ENCODE measurements around the gene DDB1.

The DDB1 gene

DNA sequence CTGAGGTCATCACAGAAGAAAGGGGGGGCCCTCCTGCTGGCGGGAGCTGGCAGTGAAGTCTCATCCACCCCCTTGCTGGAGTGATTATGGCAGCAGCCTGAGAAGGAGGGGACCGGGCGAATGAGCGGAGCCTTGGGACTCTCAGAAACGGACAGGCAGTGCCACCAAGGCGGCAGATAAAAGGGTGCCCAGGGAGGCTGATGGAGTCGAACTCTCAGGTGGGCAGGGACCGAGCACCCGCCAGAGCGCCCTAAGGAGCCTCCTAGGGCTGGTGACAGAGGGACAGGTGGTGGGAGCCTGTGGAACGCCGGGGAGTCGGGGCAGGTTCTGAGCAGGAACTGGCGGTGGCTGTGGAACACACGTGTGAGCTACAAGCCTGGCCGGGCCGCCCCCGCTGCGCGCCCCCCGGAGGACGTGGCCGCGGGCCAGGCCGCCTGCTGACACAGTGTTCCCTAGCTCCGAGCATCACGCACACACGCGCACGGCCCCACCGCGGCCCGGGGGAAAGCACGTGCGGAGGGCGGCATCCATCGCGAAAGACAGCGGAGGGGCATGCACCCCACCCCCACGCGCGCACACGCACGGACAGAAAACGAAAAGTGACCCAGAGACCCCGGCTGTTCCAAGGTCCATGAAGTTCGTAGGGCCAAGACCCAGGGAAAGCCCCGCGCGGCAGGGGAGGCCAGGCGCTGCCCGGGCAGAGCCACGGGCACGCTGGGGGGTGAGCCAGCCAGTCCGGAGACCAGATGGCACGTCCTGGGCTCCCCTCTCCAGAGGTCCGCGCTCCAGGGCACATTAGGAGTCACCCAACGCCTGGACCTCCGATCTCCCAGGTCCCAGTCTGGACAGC lies 38.8 kb downstream of the DDB1 start:
- DNase-seq, result peak; percentile 41

DNA sequence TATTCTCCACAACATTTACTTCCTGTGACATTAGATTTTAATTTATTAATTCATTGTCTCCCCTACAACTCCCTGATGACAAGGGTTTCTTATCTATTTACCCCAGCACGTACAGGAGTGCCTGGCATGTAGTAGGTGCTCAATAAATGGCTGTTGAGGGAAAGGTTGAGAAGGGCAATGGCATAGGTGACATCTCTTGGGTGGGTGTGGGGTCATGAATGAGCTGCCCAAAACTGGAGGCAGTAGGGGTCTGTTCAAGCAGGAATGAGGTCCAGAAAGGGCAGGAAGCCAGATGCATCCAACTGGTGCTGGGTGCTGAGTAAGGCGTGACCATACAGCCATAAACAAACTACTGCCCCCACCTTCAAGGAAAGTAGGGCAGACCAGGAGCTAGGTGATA lies 40.5 kb downstream of the DDB1 start:
- DNase-seq, result no peak

DNA sequence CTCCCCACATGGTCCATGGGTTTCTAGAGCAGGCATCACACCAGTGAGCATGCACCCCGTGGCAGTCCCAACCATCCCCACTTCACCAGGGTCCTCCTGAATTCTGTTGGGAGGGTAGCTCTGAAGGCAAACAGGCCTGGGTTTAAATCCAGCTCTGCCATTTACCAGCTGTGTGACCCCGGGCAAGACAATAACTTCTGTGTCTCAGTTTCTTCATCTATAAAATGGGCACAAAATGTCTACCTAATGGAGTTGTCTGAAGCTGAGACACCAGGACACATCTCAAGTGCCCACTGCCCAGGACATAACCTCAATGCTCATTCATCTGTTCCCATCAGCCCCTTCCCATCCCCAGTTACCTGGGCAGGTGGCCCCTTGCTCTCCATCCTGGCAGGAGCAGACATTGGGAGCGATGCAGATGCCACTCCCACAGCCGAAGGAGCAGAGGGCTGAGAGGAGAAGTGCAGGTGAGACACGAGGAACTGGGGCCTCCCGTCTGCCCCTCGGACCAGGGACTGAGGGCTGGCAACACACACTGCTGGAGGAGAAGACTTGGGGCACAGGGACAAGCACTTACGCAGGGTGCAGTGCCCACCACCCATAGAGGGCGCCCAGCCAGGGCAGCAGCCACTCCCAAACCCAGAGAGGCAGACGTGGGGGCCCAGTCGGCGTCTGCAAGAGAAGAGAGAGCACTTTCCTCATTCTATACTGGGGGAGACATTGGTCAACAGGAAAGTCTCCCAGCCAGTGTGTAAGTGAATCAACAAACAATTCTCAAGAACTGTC lies 41.8 kb downstream of the DDB1 start:
- DNase-seq, result no peak

DNA sequence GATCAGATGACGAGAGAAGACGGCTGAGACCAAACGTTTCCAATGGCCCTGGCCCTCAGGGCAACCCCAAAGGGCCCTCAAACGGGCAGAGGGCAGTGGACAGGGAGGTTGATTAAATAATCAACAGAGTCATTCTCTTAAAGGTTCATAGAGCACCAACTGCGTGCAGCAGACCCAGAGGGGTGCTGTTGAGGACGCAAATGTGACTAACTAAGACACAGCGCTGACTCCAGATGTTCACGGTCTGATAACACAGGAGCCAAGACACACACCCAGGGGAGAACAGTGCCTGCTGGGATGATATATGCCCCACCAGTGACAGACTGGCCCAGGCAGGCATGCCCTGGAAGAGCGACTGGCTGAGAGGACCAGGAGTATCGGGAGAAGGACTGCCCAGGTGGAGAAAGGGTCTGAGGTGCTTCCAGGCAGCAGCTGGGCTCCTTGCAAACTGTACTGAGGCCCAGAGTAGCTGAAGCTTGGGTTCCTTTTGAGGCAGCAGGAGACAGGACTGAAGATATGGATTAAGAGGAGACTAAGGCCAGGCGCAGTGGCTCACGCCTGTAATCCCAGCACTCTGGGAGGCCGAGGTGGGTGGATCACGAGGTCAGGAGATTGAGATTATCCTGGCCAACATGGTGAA lies 45.4 kb downstream of the DDB1 start:
- no peak for DNase-seq

DNA sequence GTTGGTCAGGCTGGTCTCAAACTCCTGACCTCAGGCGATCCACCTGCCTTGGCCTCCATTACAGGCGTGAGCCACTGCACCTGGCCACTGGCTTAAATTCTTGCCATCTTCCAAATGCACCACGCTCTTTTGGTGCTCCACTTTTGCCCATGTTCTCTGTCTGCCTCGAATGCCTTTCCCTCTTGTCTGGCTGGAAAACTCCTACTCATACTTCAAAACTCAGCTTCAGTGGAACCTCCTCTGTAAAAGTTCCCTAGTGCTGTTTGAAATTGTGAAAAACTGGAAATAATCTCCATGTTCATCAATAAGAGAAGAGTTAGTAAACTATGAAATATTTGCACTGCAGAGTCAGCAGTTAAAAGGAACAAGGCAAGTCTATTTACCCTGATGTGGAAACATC lies 49.3 kb downstream of the DDB1 start:
- no peak for DNase-seq

DNA sequence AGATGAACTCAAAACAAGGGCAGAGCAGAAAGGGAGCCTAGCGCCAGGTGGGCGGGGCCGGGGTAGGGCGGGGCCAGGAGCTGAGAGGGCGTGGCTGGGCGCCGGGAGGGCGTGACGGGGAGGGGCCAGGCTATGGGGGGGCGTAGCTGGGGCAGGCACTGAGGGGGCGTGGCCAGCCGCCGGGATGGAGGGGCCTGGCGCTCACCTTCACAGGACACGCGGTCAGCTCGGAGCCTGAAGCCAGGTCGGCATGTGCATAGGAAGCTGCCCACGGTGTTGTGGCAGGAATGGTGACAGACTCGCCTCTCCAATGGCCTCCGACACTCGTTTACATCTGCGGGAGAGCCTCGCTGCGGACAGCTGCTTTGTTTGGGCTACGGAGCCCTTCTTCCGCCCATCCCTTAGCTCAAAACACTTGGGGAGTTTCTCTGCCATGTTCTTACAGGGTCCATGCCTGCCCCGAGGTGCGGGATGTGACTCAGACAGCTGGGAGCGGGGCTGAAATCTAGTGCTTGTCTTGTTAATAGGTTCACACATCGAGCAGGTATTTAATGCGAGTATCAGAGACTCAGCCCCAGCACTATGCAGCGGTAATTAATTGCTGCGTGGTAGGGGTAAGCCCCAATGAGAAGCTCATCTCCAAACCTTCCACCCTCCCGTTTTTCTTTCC lies 51.2 kb downstream of the DDB1 start:
- DNase-seq, result no peak

DNA sequence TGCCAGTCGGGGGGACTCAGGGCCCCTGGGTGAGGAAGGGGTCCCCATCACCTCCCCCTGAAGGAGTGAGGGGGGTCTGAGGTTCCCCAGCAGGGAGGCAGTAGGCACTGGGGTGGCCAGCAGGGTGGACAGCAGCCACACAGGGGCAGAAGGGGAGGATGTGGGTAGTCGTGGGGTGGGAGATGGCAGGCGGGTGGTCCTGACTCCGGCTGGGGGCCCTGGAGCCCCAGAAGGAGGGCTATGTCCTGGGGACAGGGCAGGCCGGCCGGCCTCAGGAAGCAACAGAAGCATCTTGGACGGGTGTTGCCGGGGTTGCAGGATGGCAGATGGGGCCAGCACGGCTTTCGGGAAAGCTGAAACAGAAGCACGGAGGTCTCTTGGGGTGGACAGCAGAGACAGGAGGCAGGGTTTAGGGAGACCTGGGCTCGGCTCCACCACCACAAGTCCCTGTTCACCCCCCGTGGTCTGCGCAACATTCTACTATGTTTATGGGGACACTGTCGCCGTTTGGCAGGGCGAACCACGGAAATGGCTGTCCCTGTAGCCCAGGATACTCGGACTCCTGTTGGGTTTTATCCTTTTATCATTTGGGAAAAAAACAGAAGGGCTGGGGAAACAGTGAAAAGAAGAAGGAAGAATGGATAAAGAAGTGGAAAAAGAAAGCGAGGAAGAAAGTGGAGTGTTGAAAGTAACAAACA lies 51.9 kb downstream of the DDB1 start:
- no peak for DNase-seq

DNA sequence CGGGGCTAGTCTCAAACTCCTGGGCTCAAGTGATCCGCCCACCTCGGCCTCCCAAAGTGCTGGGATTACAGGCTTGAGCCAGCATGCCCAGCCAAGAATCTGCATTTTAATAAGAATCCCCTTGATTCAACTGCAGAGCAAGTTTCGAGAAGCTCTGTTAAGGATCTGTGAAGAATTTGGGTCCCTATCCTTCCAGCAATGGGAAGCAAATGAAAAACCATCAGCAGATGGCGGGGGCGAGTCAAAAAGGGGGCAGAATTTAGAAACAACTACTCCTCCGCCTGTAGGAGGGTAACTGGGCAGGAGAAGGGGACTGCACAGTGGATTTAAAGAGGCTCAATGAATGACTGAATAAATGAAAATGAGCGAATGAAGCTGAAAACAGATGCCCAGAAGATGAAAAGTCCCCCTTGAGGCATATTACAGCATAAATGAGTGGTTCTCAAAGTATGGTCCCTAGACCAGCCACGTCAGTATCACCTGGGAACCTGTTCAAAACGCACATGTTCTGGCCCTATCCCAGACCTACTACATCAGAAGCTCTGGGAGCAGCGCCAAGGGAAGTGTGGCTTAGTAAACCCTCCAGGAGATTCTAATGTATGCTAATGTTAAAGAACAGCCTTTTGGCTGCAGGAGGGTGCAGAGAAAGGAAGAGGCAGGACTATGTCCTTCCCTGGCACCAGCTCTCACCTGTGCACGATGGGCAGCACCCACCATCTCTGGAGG lies 52.8 kb downstream of the DDB1 start:
- peak; percentile 43 for DNase-seq

DNA sequence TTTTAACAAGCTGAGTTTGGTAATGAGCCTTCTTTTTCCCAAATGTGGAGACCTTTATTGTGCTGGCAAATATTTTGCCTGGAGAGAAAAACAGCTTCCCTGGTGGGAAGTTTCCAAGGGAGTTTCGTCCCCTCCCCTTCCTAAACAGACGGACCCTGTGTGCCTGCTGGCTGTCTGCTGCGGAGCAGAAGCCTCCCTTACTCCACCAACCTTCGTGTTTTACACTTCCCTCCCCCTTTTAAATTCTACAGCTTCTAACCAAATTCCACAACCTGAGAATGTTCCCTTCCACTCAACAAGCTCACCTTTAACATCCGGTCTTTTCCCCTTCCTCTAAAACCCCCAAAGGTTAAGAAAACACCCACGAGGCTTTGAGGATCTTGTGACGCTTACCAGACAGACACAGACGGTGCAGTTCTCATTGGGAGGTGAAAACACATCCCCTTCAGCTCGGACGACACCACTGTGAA lies 54.9 kb downstream of the DDB1 start:
- DNase-seq, result no peak

DNA sequence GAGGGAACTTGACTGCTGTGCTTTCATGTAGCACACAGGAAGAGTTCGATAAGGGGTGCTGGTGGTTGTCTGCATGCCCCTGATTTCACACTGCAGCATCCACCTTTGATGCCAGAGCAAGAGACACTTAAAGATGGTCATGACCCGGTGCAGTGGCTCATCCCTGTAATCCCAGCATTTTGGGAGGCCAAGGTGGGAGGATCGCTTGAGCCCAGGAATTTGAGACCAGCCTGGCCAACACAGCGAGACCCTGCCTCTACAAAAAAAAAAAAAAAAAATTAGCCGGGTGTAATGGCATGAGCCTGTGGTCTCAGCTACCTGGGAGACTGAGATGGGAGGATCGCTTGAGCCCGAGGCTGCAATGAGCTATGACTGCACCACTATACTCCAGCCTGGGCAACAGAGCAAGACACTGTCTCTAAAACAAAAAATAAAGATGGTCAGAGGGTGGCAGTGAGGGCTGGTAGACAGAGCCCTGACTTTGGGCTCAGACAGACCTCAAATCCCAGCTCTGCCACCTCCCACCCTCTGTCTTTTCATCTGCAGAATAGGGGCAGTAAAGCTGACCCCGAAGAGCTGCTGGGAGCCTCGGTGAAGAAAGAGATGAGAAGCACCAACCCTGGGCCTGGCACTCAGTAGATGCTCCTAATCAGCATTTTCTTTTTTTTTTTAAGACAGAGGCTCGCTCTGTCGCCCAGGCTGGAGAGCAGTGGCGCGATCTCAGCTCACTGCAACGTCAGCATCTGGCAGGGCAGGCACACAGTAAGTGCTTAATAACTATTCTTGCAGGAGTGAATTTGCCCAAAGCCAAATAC lies 55.5 kb downstream of the DDB1 start:
- DNase-seq, result no peak

DNA sequence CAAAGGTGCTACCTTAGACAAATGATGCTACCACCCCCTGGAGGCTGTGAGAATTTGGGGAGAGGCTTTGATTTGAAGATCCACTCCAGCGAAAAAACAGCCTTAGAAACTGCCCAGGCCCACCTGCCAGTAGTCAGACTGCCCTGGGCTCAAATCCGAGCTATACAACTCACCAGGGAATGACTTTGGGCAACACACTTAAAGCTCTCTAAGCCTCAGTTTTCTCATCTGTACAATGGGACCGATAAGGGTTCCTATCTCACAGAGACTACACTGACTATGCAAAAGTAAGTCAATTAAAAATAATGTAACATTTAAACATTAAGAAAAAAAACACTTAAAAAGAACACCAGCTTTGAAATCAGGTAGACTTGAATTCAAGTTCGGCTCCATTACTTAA lies 57.7 kb downstream of the DDB1 start:
- DNase-seq, result no peak

DNA sequence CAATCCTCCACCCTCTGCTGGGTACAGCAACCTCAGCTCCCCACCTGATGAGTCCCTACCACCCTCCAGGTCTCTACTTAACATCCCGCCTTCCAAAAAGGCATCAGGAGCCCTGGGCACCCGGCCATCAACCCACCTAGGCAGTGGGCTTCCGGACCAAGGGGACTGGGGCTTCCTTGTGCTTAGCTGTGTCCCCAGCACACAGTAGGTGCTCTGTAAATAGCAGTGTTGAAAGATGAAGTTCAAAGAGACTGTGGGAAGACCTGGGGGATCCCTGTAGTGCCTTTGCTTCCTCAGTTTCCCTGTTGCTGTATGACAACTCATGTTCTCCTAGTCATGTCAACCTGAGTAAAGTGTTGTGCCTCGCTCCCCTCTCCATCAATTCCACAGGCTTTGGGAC lies 58.8 kb downstream of the DDB1 start:
- no peak for DNase-seq

DNA sequence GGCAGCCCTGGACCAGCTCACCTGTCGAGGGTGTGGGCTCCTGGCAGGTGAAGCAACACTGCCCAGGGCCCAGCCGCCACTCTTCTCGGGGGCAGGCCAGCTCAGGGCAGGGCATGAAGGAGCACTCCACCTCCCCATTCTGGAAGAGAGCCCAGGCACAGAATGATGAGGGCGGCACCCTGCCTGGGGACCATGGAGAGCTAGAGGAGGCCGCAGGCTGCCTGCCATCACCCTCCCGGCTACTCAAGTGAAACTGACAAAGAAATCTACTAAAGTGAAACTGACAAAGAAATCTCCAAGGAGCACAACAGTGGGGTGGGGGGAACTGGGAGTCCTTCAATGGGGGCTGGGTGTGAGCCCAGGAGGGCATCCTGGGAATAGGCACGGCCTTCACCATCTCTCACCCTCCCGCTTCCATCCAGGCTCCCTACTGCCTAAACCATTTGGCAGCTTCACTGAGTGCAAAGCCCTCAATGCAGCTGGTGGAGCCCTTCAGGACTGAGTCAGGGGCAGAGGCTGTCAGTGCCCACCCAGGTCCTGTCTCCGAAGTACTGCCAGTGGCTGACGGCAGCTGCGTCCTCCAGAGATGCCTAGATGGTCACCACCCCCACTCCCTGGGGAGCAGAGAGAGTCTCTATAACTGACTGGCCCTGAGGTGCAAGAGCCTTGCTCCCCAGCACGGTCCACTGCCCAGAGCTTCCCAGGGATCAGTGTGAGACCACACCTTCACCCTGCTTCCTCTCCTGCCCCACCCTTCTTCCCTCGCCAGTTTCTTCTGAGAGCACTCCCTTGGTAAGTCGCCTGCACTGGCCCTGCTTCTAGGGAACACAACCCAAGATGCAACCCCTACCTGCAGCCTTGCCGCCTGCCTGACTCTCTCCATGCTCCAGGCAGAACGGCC lies 59.5 kb downstream of the DDB1 start:
- no peak for DNase-seq

DNA sequence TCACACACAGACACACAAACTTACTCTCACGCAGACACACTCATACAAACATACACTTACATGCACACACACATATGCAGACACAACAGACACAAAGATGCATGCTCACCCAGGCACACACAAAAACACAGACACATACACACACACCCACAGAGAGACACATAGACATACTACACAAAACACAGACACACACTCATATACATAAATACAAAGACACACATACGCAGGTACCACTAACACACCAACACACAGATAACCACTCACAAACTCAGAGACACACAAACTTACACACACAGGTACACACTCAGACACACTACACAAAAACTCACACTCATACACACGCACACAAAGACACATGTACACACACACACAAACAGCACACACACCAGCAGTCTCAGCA lies 60.2 kb downstream of the DDB1 start:
- DNase-seq, result no peak

DNA sequence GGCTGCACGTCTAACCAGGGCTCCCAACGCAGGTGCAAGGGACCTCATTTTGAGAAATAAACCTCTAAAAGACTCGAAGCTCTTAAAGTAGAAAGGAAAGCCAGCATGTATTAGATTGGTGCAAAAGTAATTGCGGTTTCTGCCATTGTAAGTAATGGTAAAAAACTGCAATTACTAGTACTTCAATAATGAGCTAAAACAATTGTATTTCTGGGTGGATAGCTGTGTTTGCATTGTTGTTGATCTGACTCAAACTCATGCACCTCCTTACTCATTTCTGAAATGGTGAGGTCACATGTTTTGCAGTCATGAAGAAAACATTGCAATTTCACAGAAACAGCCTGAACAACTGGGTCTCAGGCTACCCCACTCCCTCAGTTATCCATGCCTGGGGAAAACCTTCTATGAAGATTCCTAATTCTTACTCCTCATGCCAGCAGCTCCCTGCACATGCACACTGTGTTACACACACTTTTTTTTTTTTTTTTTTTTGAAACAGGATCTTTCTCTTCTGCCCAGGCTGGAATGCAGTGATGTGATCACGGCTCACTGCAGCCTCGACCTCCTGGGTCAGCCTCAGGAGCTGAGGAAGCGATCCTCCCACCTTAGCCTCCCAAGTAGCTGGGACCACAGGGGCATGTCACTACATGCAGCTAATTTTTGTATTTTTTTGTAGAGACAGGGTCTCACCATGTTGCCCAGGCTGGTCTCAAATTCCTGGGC lies 62.4 kb downstream of the DDB1 start:
- DNase-seq, result no peak

DNA sequence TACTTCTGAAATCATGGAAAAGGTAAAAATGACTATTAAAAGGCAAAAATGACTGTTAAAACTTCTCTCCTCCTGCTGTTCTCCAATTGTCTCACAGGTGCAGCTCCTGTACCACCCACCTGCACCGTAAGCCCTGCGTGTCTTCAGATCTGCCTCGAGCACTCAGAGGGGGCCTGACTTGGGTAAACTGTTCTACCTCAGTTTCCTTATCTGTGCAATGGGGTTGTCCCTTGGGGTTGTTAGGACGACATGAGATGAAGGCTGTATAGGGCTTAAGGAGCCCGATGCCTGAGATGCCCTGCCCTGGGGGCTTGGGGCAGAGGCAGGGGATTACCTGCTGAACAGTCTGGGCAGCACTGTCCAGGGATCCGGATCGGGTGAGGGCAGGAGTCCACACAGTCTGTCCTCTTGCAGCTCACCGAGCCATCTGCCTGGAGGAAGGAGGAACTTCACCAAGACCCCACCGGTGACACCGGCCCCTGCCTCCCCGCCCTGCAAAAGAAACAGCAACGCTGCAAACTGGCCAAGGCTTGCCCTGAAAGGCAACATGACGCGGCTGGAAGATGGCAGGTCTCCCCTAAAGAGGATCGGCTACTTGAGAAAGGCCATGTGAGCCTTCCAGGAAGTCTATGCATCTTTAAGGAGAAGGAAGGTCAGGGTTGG lies 64.2 kb downstream of the DDB1 start:
- no peak for DNase-seq

DNA sequence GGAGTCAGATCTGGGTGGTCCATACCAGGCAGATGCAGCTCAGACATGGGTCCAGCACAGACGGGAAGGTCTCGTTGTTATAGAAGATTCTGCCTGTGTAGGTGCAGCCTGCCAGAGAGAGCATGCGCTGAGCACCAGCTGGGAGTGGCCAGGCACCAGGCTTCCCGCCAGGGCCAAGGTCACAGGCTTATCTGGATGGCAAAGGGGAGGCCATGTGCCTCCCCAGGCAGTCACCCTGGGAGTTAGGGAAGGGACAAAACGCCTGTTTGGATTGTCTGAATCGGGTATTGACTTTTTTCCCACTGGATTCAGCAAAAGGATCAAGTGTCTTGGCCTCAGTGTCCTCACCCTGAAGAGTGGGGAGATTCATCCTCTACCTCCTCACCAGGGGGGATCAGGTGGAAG lies 65.5 kb downstream of the DDB1 start:
- DNase-seq, result no peak

DNA sequence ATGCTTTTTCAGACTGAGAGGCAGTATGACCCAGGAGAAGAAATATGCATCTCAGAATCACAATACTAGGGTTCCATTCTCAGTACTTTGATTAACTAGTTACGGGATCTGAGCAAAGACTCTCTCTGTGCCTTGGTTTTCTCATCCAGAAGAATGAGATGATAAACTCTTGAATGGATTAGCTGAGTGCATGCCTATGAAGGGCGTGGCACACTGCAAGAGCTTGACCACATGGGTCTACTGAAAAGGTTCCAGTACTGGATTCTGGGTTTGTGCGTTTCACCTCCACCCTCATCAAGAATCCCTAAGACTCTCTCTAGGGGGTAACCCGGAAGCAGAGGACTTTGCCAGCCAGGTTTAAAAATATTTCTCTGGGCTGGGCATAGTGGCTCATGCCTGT lies 66.3 kb downstream of the DDB1 start:
- DNase-seq, result no peak

DNA sequence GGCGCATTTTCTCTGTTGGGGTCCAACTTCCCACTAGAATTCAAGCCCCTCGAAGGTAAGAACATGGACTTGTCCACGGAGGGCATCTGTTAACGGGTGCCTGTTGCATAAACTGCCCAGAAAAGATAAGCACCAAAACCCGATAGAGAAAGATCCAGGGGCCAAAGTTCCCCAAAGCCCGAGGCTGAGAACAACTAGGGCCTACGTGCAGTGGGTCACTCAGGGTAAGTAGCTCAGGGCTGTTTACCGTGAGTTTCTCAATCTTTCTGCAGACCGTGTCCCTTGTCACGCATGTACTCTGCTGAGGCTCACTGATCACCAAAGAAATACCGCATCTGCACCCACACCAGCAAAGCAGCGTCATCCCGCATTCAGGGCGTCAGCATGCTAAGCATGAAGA lies 67.5 kb downstream of the DDB1 start:
- no peak for DNase-seq
